GM12878 (cell line): Measurements from ENCODE around the gene ABTB1. TPM values are rescaled to one million over a fixed set of nuclear protein-coding genes. Genes with fewer than 3 reads are reported as not detected.
A peak's percentile ranks its signal among the peaks of the same experiment; 100 is the strongest.

Experiments used
- BACH1 ChIP-seq: fragments of 450-650 bp; IDR thresholded peaks from 2 replicates; pipeline ENCODE4 v1.6.1; 2017; ENCODE audit warnings: mild to moderate bottlenecking, borderline replicate concordance
- BMI1 ChIP-seq: fragments of 450-650 bp; IDR thresholded peaks from 2 replicates; pipeline ENCODE4 v1.6.1; 2016; ENCODE audit warnings: mild to moderate bottlenecking, moderate library complexity, borderline replicate concordance
- CHD1 ChIP-seq: IDR thresholded peaks from 2 replicates; pipeline ENCODE4 v1.6.1; 2012; ENCODE audit warnings: low read depth, low read length, improper control_type of control experiment
- FOXK2 ChIP-seq: fragments of 450-650 bp; IDR thresholded peaks from 2 replicates; pipeline ENCODE4 v1.6.1; 2017; ENCODE audit warnings: mild to moderate bottlenecking, moderate library complexity
- FOXM1 ChIP-seq: IDR thresholded peaks from 2 replicates; pipeline ENCODE4 v1.6.1; 2012; ENCODE audit warnings: low read depth, mild to moderate bottlenecking, inconsistent platforms, low read length, moderate library complexity
- HDAC6 ChIP-seq: fragments of 200-600 bp; sonication (generic); IDR thresholded peaks from one replicate; pipeline ENCODE4 v1.8.0; 2017; ENCODE audit warnings: antibody characterized with exemption; ENCODE audit not compliant: unreplicated experiment
- MEF2B ChIP-seq: fragments of 450-650 bp; IDR thresholded peaks from 2 replicates; pipeline ENCODE4 v1.6.1; 2018; ENCODE audit warnings: mild to moderate bottlenecking, moderate library complexity; ENCODE audit not compliant: partially characterized antibody, poor library complexity, severe bottlenecking
- MXI1 ChIP-seq: fragments of 150-350 bp; IDR thresholded peaks from 2 replicates; pipeline ENCODE4 v1.6.1; 2011; ENCODE audit warnings: low read depth, mild to moderate bottlenecking, inconsistent platforms, low read length, improper control_type of control experiment
- NR2C1 ChIP-seq: fragments of 450-650 bp; IDR thresholded peaks from 2 replicates; pipeline ENCODE4 v1.6.1; 2017; ENCODE audit warnings: antibody characterized with exemption, mild to moderate bottlenecking, moderate library complexity
- POU2F2 ChIP-seq: IDR thresholded peaks from 3 replicates; pipeline ENCODE4 v1.6.1; 2011; ENCODE audit warnings: low read depth, mild to moderate bottlenecking, low read length, borderline replicate concordance
- SP1 ChIP-seq: IDR thresholded peaks from one replicate; pipeline ENCODE4 v1.6.1; 2011; ENCODE audit warnings: low read depth, low read length
- STAT3 ChIP-seq: IDR thresholded peaks from 2 replicates; pipeline ENCODE4 v1.6.1; 2011; ENCODE audit warnings: low read depth, low read length, improper control_type of control experiment
- TBL1XR1 ChIP-seq: IDR thresholded peaks from 2 replicates; pipeline ENCODE4 v1.6.1; 2012; ENCODE audit warnings: low read depth, low read length, improper control_type of control experiment
- TCF3 ChIP-seq: IDR thresholded peaks from 2 replicates; pipeline ENCODE4 v1.6.1; 2012; ENCODE audit warnings: low read depth, mild to moderate bottlenecking, low read length, borderline replicate concordance; ENCODE audit not compliant: insufficient read depth
- ZBTB4 ChIP-seq: fragments of 450-650 bp; formaldehyde crosslinking; IDR thresholded peaks from 2 replicates; pipeline ENCODE4 v1.4.0; 2022; ENCODE audit warnings: mild to moderate bottlenecking, moderate library complexity
- ZBTB40 ChIP-seq: fragments of 450-650 bp; IDR thresholded peaks from 2 replicates; pipeline ENCODE4 v1.6.1; 2016; ENCODE audit warnings: mild to moderate bottlenecking, moderate library complexity, borderline replicate concordance
- ZNF24 ChIP-seq: fragments of 450-650 bp; IDR thresholded peaks from 2 replicates; pipeline ENCODE4 v1.6.1; 2017; ENCODE audit warnings: antibody characterized with exemption, mild to moderate bottlenecking
- polyA plus RNA-seq, 11 experiments: library from polyadenylated mRNA; depleted of rRNA in 4 of 11; unstranded in 6 of 11; stranded (reverse) in 5 of 11; fragments of >200 nt; fragmentation: Nextera tagmentation in 4 of 11; fragmentation: Illumina TruSeq in 1 of 11; extraction: Ambion mirVana in 4 of 11; extraction: Trizol in 1 of 11; gene quantifications; 1 replicate in 1 of 11; 2 replicates in 10 of 11; pipeline versions ENCODE4 v1.2.1 to v1.2.3, GENCODE V29; 2011 to 2016; ENCODE audit warnings: inconsistent platforms in 2 of 11, missing spikeins in 2 of 11, low read depth in 1 of 11
- total RNA-seq, 4 experiments: library from RNA; depleted of rRNA in 3 of 4; stranded (reverse); fragments of >200 nt in 3 of 4; fragmentation: Illumina TruSeq in 1 of 4; extraction: Trizol in 1 of 4; gene quantifications; 2 replicates each; pipeline versions ENCODE4 v1.2.1 to v1.2.3, GENCODE V29; 2013 to 2021
- TF ChIP-seq, protein P1 (sequence below): fragments of 450-650 bp; IDR thresholded peaks from 2 replicates; pipeline ENCODE4 v1.6.1; 2017; ENCODE audit warnings: mild to moderate bottlenecking, moderate library complexity

The ABTB1 gene
- total and polyA plus RNA-seq, 10 of the 15 experiments (the other 5 are each of a cell fraction or from before 2014, with no cell fraction given), result 0.11 to 10.2 (median 7.1) TPM

- peak; percentile 76 for TF ChIP-seq FOXK2
- TF ChIP-seq, protein P1, sequence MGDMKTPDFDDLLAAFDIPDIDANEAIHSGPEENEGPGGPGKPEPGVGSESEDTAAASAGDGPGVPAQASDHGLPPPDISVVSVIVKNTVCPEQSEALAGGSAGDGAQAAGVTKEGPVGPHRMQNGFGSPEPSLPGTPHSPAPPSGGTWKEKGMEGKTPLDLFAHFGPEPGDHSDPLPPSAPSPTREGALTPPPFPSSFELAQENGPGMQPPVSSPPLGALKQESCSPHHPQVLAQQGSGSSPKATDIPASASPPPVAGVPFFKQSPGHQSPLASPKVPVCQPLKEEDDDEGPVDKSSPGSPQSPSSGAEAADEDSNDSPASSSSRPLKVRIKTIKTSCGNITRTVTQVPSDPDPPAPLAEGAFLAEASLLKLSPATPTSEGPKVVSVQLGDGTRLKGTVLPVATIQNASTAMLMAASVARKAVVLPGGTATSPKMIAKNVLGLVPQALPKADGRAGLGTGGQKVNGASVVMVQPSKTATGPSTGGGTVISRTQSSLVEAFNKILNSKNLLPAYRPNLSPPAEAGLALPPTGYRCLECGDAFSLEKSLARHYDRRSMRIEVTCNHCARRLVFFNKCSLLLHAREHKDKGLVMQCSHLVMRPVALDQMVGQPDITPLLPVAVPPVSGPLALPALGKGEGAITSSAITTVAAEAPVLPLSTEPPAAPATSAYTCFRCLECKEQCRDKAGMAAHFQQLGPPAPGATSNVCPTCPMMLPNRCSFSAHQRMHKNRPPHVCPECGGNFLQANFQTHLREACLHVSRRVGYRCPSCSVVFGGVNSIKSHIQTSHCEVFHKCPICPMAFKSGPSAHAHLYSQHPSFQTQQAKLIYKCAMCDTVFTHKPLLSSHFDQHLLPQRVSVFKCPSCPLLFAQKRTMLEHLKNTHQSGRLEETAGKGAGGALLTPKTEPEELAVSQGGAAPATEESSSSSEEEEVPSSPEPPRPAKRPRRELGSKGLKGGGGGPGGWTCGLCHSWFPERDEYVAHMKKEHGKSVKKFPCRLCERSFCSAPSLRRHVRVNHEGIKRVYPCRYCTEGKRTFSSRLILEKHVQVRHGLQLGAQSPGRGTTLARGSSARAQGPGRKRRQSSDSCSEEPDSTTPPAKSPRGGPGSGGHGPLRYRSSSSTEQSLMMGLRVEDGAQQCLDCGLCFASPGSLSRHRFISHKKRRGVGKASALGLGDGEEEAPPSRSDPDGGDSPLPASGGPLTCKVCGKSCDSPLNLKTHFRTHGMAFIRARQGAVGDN, result peak; percentile 22
- no peak for TF ChIP-seq CHD1
- TF ChIP-seq FOXM1, result no peak
- TF ChIP-seq HDAC6, result no peak
- peak; percentile 56; the same call in 1 of the 3 replicates for TF ChIP-seq POU2F2
- TF ChIP-seq STAT3, result no peak
- TF ChIP-seq SP1, result no peak
- no peak for TF ChIP-seq ZBTB40
- no peak for TF ChIP-seq BMI1
- no peak for TF ChIP-seq NR2C1
- no peak for TF ChIP-seq ZBTB4 (CRISPR knock-in tag)
- peak; percentile 64; the same call in 1 of the 2 replicates for TF ChIP-seq BACH1
- TF ChIP-seq TBL1XR1, result no peak
- 0 out of 2 replicates have a peak, but pooled peaks have one; percentile 40 for TF ChIP-seq ZNF24
- TF ChIP-seq MEF2B, result no peak
- TF ChIP-seq MXI1, result peak; percentile 58; the same call in 1 of the 2 replicates
- TF ChIP-seq TCF3, result peak; percentile 18; the same call in 1 of the 2 replicates
Observed at GRCh38 chr3:127672429-127673190, at the start of gene ABTB1 (continued).
